GM19467 (cell line): ENCODE data around the gene FREM3.

ENCODE experiments used
- ATAC-seq: cut with Tn5 transposase; IDR thresholded peaks from one replicate; pipeline ENCODE4 v1.9.1; 2021; ENCODE audit warnings: mild to moderate bottlenecking, moderate library complexity; ENCODE audit not compliant: unreplicated experiment

Gene FREM3

DNA sequence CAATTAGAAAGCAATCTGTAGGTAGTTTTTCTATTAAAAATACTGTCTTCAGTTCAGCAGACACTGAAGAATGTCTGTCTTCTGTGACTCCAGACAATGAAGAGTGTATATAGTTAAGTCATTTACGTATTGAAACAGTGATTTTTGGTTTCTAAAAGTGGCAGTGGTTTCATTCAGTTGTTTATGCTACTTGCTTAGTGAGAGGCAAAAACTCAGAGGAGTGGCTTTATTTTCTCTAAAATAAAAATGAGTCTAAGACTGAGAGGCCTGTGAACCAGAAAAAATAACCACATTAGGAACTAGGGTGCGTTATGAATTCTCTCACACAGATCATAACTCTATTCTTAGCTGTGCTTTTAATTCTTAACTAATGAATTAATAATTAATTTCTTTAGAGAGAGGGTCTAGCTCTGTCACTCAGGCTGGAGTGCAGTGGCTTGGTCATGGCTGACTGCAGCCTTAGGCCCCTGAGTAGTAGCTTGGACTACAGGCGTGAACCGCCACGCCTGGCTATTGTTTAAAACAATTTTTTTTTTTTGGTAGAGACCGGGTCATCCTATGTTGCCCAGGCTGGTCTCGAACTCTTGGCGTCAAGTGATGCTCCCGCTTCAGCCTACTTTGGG is 31.4 kb downstream of the FREM3 start:
- peak; percentile 91 for ATAC-seq

DNA sequence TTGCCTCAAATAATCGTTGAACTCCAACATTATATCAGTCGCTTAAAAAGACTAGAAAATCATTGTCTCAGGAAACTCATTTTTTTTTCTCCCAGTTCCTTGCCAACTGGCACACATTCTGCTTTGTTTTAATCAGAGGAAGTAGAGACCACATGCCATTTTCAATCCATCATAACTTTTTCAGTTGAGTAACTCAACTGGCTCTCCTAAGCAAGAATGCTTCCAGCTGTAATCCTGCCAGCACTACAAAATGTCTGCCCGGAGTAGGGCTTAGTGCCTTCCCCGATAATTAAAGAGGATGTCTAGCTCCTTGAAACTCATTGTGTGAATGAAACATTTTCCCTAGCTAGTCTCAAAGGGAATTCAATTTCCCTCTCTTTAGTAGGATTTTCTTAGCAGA is 33.0 kb downstream of the FREM3 start:
- no peak for ATAC-seq

DNA sequence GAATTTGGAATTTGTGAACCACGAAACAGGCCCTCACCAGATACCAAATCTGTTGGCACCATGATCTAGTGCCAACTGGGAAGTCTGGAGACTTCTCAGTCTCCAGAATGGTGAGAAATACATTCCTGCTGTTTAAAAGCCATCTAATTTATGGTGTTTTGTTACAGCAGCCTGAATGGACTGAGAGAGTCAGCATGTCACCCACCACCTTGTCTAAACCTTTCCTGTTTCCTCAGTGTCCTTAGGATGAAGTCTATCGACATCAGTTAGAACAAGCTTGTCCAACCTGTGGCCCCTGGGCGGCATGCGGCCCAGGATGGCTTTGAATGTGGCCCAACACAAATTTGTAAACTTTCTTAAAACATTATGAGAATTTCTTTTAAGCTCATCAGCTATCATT is 42.1 kb downstream of the FREM3 start:
- no peak for ATAC-seq

DNA sequence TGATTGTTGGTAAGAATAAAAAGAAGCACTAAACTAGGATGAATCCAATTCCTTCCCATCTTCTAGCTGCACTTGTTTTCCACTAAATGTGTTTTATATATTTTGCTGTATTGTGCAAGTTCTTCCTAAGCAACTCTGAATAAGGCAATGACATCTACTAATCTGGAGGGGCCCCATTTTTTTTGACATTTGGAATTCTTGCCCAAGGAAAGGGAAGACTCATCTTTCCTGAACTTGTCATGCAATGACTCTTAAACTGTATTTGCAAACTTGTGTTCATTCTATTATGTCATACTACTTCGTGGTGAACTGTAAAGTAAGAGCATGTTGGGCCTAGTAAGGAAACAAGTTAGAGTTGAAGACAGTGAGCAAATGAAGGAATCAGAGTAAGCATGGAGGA is 45.9 kb downstream of the FREM3 start:
- no peak for ATAC-seq

DNA sequence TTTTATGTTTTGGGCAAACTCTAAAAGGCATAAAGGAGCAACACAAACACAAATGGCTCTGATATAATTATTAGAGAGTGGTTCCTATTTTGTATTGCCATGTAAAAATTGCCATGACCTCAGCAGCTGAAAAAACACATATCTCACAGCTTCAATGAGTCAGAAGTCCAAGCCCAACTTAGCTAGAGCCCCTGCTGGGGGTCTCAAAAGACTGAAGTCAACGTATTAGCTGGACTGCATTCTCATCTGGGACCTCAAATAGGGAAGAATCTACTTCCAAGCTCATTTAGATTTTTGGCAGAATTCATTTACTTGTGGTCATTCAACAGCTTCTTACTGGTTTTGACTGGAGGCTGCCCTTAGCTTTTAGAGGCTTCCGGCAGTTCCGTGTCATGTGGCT is 47.4 kb downstream of the FREM3 start:
- no peak for ATAC-seq

DNA sequence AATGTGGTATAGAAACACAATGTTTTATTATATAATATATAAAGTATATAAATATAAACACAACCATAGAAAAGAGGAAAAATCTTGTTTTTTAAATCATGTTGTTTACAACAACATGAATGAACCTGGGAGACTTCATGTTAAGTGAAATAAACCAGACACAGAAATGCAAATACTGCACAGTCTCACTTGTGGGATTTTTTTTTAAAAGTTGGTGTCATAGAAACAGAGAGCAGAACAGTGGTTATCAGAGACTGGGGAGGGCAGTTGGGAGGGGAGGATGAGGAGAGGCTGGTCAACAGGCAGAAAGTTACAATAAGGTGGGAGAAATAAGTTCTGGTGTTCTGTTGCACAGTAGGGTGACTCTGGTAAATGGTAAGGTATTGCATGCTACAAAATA is 57.1 kb downstream of the FREM3 start:
- no peak for ATAC-seq

DNA sequence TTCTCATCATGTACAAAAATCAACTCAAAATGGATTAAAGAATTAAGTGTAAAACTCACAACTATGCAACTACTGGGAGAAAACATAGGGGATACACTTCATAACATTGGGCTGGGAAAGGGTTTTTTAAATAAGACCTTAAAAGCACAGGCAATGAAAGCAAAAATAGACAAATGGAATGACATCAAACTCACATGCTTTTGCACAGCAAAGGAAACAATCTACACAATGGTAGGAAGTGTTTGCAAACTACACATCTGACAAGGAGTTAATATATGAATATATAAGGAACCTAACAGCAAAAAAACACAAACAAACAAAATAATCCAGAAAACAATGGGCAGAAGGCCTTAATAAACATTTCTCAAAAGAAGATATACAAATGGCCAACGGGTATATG is 57.9 kb downstream of the FREM3 start:
- ATAC-seq = no peak

DNA sequence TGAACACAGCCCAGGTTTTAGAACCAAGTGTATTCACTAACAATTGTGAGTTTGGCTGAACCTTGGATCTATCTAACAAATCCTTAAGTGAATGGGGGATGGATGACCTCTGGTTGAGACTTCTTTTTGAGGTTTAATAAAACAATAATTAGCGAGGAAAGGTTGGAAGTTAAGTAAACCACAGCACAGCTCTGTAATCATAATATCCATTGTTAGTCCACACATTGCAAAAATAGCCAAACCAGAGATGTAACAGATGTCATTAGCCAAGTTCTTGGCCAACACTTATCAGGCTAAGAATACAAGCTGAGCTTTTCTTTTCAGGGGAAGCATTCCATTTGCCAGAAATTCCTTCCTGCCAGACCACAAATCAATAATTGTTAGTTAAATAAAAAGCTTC is 59.1 kb downstream of the FREM3 start:
- no peak for ATAC-seq

DNA sequence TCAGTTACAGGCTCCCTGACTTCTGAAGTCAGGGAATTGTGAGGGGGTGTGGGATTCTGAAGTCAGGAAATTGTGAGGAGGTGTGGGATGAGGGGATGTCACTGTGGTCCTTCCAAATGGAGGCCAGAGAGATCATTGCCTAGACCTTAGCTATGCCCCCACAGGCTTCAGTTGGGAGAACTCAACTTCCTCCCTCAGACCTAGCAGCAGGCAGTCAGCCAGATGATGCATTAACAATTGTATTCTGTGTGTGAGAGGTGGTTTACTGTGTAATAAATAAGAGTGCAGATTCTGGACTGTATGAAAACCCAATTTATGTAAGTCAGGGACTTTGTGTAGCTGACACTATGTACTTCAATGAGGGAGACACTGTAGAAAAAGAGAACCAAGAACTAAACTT is 65.7 kb downstream of the FREM3 start:
- no peak for ATAC-seq

DNA sequence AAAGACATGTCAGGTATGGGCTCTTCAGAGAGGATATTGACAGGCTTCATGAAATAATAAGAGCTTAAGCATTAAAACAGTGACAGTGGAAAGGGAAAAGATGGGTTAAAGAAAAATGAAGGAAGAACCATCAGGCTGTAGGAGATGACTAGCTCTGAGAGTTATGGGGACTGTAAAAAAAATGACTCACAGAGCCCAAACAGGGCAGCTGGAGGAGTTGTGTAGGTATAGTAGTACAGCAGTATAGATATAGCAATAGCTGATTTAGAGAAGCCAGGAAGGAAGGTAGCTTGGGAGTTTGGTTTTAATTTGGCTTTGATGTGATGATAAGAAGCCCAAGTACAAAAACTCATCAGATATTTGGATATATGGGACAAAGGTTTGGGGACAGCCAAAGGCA is 66.6 kb downstream of the FREM3 start:
- no peak for ATAC-seq

DNA sequence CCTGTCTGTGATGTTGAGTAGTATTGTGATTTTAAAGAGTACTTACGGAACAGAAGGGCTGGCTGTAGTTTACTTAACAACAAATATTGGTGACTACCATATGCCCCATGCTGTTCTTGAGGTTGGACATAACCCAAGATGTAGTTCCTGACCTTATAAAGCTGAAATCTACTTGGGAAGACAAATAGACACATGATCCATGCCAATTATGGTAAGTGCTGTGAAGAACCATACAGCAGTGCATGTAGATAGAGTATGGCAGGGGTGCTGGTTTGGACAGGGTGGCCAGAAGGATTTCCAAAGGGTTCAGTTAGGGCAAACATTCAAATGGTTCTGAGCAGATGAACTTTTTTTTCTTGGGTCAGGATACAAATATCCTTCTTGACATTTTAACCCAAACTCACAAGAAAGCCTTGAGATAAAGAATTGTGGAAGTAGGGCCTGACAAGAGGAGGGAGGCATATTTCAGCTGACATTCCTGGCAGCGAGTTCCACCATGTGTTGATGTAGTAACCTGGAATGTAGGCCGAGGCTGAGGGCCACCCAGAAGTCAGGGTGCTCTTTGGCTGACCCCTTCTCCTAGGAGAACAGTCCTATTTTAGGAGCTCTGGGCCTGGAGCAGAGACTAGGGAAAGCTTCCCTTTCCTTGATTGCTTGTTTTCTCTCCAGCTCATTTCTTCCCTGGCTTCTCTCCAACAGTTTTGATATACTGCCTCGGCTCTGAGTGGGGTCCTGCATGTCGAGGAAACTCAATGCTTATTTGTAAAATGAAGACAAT is 74.2 kb downstream of the FREM3 start:
- ATAC-seq = no peak

DNA sequence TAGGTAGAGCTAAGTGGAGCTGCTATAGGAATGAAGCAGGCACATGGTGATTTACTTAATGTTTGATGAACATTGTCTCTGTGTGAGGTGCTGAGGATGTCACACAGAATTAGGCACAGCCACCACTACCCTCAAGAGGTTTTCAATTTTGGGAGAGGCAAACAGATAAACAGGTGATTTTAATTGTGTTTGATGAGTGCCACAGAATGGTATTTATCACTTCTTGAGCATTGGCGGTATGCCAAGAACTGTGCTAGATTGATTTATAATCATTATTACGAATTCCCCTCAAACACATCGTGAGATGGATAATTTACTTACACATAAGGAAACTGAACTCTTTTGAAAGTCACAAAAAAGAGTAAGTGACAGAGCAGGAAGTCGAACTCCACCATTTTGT is 74.8 kb downstream of the FREM3 start:
- ATAC-seq = no peak

DNA sequence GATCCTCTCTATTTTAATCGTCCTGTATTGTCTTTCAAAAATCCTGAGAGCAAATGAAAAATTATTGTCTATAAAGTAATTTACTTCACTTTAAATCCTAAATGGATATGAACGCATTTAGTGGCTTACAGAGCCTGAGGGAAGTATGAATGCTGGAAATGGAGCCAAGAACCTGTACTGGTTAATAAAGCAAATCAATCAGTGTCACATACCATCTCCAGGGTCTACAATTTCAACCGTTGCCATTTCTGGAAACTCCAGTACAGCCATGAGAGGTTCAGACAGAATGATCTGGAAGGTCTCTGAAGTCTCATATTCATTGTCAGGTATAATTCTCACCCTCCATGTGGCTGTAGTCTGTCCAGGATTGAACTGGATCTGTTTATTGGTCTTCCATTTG is 76.6 kb downstream of the FREM3 start:
- ATAC-seq = no peak

DNA sequence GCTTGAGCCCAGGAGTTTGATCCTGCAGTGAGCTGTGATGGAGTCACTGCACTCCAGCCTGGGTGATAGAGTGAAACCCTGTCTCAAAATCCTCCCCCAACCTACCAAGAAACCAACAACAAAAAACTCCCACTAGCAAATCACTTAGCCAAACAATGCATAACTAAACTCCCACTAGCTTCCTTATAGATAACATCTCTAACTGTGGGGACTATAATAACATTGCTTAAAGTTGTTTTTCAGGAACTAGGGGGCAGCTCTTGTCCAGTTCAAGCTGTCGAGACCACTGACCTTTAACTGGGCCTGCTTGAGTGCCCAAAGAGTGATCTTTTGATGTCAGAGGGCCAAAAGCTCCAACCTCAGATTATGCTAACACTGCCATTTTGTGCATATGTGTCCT is 81.7 kb downstream of the FREM3 start:
- no peak for ATAC-seq

DNA sequence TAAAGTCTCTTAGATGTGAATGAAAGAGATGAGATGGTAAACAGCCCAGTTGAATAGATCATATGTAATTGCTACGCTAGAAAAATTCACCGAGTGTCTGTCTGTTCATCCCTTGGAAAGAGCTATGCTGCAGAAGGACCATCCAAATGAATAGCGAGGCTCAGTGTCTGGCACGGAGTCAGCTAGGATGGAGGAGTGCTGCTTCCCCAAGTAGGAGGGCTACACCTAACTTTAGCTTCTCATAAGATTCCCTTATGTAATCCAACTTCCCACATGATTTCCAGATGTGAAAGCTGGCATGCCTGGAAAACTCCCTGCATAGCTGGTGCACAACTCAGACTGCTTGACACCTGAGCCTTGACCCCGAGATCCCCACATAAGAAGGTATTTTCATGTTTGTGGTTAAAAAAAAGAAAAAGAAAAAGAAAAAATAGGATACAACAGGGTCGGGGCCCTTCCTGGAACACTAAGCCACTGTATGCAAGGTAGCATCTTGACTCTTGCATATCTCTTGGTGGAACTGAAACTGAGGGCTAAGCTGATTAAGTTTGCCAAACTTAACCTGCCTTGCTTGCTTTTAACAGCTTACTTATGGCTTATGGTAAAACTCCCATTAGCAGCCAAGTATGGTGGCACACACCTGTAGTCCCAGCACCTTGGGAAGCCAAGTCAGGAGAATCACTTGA is 82.3 kb downstream of the FREM3 start:
- no peak for ATAC-seq

DNA sequence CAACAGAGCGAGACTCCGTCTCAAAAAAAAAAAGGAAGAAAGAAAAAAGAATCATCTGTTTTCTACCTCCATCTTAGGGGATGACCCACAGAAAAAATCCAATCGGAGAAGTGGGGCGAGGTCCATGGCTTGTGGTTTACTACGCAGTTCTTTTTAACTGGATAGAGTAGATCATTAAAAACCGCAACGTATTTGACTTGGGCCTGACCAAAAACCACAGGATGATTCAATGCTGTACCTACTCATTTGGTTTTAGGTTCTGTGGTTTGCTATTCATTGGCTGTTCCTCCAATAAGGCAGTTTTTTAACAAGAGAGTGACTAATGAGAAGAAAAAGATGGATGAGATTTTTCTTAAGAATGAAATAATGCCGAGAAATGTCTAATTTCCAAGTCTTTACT is 83.7 kb downstream of the FREM3 start:
- ATAC-seq = peak; percentile 67

DNA sequence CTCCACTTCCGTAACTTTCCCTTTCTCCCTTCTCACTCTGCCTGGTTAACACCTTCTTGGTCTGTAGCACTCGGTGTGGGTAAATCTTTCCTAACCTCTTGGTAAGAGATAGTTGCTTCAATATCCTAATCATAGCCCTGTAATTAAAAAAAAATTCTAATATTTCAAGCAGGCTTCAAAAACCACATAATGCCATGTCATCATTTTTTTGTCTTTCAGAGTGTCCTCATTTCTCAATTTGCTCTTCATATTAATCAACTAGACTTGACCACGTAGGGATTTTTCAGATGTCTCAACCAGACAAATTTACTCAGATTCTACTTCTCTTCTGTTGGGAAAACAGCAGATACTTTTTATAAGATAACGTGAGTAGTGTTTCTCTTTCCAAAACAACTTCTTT is 91.0 kb downstream of the FREM3 start:
- no peak for ATAC-seq

DNA sequence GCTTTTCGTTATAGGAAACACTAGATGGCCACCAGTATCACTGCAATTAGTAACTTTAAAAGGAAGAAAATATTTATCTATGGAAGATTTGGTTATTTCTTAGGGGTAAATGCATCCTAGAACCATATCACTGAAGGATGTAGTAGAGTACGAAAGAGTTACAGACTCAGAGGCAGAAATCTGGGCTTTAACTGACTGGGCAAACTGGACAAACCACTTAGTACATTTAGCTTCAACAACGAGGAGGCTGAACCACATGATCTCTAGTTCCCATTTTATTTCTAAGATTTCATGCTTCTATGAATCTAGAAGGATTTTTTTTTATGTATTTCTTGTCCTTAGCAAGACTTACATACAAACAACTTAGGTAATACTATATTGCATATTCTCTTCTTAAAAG is 94.0 kb downstream of the FREM3 start:
- ATAC-seq = no peak

DNA sequence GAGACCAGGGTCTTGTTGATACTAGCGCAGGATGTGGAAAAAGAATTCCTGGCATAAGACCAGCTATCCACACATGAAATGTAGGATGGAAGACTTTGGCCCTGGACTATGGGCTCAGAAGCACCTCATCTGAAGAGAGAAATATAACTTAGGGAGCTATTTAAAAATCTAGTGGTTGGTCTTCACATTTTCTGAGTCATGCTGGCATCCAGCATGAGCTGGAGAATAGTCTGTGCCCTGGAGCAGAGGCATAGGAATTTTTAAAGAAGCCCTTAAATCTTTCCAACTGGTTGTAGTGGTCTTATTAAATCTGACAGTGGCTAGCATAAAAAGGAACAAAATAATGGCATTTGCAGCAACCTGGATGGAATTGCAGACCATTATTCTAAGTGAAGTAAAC is 100.6 kb downstream of the FREM3 start:
- no peak for ATAC-seq

DNA sequence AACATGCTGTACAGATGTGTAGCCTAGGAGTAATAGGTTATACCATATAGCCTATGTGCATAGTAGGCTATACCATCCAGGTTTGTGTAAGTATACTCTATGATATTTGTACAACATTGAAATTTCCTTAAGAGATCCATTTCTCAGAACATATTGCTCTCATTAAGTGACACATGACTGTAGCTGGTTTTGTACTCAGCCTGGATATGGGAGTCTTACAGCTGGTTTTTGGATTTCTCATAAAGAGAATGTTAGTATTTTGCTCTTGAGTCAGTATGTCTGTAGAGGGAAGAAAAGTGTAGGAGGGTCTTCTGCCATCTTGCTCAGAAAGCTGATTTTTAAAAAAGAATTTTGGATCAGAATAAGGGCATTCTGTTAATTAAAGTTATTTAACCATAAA is 101.7 kb downstream of the FREM3 start:
- no peak for ATAC-seq

DNA sequence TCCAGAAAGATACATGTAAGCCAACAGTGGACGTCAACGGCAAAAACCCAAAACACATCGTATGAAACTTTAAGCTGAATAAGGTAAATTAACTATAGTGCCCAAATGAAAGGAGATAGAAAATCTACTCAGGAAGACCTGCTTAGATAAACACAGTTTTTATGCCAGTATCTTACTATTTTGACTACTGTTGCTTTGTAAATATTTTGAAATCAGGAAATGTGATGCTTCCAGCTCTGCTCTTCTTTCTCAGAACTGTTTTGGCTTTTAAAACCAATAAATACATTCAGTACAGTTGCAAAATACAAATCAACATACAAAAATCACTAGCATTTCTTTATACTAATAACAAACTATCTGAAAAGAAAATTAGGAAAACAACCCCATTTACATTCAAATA is 103.2 kb downstream of the FREM3 start:
- ATAC-seq = no peak

DNA sequence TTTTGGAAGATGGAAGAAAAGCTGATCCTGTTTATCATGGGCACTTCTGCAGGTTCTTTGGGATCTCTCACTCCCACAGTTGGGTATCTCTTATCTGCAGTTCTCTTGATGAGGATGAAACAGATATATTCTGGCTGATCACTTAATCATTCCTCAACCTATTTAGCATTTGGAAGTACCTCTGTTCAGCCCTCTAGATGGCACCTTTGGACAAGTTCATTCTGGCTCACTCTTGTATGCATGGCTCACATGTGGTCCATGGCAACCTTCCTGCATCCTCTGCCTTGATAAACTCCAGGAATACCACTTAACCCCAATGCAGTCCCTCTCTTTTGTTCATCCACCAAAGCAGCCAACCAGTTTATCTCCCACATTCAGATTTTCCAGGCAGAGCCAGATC is 112.8 kb downstream of the FREM3 start:
- no peak for ATAC-seq
